ENCODE data around the gene DNAH2. TPM values are rescaled to one million over a fixed set of nuclear protein-coding genes. Genes with fewer than 3 reads are reported as not detected.

The DNAH2 gene
- total and polyA plus RNA-seq, 2 of the 4 experiments (the other 2 are of a cell fraction): under 0.01 to 0.02 TPM

DNA sequence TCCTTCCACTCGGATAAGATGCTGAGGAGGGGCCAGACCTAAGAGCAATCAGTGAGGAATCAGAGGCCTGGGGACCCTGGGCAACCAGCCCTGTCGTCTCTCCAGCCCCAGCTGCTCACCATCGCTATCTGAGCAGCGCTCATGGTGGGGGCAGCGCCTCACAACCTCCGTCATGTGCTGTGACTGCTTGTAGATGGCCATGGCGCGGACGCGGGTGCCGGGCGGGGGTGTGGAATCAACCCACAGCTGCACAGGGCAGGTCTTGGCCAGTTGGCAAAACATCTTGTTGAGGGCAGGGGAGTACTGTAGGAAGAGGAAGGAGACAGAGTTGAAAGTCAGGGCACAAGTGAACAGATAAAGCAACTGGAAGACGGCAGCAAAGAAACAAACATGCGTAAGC, 42.6 kb upstream of the DNAH2 start:
- TF ChIP-seq RFX5 (IDR thresholded peaks at IDR 0.05; ENCODE audit: low read depth, low read length) (no peak), FOS (IDR thresholded peaks at IDR 0.05; ENCODE audit: low read depth, low read length) (no peak), USF2 (IDR thresholded peaks at IDR 0.05; ENCODE audit: low read depth, low read length) (no peak), RCOR1 (IDR thresholded peaks at IDR 0.05; ENCODE audit: insufficient replicate concordance, low read length) (no peak), POLR2A (IDR thresholded peaks at IDR 0.05; ENCODE audit: low read depth, low read length) (no peak), NFE2L2 (IDR thresholded peaks at IDR 0.05; ENCODE audit: low read depth, low read length) (no peak)
- TF ChIP-seq, protein P1, sequence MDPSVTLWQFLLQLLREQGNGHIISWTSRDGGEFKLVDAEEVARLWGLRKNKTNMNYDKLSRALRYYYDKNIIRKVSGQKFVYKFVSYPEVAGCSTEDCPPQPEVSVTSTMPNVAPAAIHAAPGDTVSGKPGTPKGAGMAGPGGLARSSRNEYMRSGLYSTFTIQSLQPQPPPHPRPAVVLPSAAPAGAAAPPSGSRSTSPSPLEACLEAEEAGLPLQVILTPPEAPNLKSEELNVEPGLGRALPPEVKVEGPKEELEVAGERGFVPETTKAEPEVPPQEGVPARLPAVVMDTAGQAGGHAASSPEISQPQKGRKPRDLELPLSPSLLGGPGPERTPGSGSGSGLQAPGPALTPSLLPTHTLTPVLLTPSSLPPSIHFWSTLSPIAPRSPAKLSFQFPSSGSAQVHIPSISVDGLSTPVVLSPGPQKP (IDR thresholded peaks at IDR 0.05; ENCODE audit: borderline replicate concordance, low read depth, low read length): no peak
- Histone ChIP-seq H3K9ac (ENCODE audit: low read depth, low read length) (no peak overlapping the region), H3K4me3 (ENCODE audit: insufficient read depth, low read depth, low read length) (no peak overlapping the region), H2AFZ (replicated peaks; ENCODE audit: low read length, poor library complexity) (no peak overlapping the region), H2BK5ac (ENCODE audit: low read depth, low read length, poor library complexity, severe bottlenecking) (no peak overlapping the region), H3K4me2 (ENCODE audit: low read depth, low read length) (no peak overlapping the region), H2BK15ac (ENCODE audit: low read depth, low read length) (no peak overlapping the region), H2AK9ac (replicated peaks; ENCODE audit: low read depth, low read length, poor library complexity) (no peak overlapping the region), H4K8ac (ENCODE audit: low read depth in 2 of 2, low read length in 2 of 2) (no peak overlapping the region), H3K18ac (ENCODE audit: low read depth, low read length) (no peak overlapping the region), H2BK20ac (ENCODE audit: low read depth, low read length) (no peak overlapping the region), H3K56ac (ENCODE audit: extremely low read depth, insufficient read depth, low read length) (no peak overlapping the region), H4K91ac (ENCODE audit: insufficient read depth, low read depth, low read length) (no peak overlapping the region), H3K4ac (ENCODE audit: low read depth, low read length) (no peak overlapping the region), H3K4me1 (ENCODE audit: control insufficient read depth, insufficient read depth, low read length) (no peaks in the 10 kb centered on the region), H3K79me1 (ENCODE audit: low read depth in 1 of 2, low read length in 2 of 2) (peaks cover 7 to 24% of the 10 kb centered on the region in 2 experiments; a peak in 3 of 4 replicates), H3K36me3 (ENCODE audit: control insufficient read depth, insufficient read depth, low read length) (peaks cover 42% of the 10 kb centered on the region), H2BK120ac (ENCODE audit: low read depth, low read length) (no peak overlapping the region), H4K5ac (ENCODE audit: low read depth, low read length) (no peak overlapping the region), H4K20me1 (ENCODE audit: insufficient read depth, low read length) (peaks cover 3% of the 10 kb centered on the region; the same call in 1 of the 2 replicates), H3K9me1 (ENCODE audit: insufficient read depth, low read length) (no peaks in the 10 kb centered on the region; the same call in 1 of the 2 replicates), H3K9me3 (ENCODE audit: control insufficient read depth, insufficient read depth, low read length) (peaks cover 9% of the 10 kb centered on the region), H3K14ac (replicated peaks; ENCODE audit: low read depth, low read length) (no peak overlapping the region), H2AK5ac (ENCODE audit: low read depth, low read length) (no peak overlapping the region), H3K23ac (ENCODE audit: low read depth, low read length) (no peak overlapping the region), H3K27me3 (ENCODE audit: control insufficient read depth, insufficient read depth, low read length) (no peaks in the 10 kb centered on the region), H3K27ac (ENCODE audit: insufficient read depth, low read length) (no peak overlapping the region)
- dilution Hi-C loops (cut with HindIII; ENCODE audit: low sequenced_read_pairs, unreplicated experiment): no loop called here
- no TSS peak for BruUV-seq (replicated peaks)
- CTCF ChIA-PET: no interaction called here
- in situ Hi-C loops (cut with MboI; ENCODE audit: low sequenced_read_pairs): no loop called here
- intact Hi-C loops (cut with micrococcal nuclease): no loop called here
- ATAC-seq (ENCODE audit: low read depth): no peak
- WGBS, 2 experiments (ENCODE audit: extremely low coverage in 2 of 2, insufficient read length in 1 of 2): 99% methylated on average over 11 of the region's 14 CpGs; no CpG with 5 or more reads in 1 of the 2 experiments
- POLR2A ChIA-PET (ENCODE audit: unreplicated experiment): no interaction called here
- DNase-seq: no peak
